Peyer's patch (tissue), 4 donors: ENCODE data around the gene GPC5.

Experiments used
- POLR2A ChIP-seq, 2 donors: fragments of 450-650 bp; IDR thresholded peaks; one replicate each; pipeline ENCODE4 v1.5.1; 2017; ENCODE audit warnings: antibody characterized with exemption in 2 of 2, mild to moderate bottlenecking in 2 of 2, moderate library complexity in 2 of 2
- TF ChIP-seq, protein P1 (sequence below), 6 experiments: fragments of 450-650 bp in 4 of 6; fragments of 200-600 bp in 2 of 6; sonication (generic) in 1 of 6; IDR thresholded peaks; one replicate each; pipeline ENCODE4 v1.5.1; 2017 to 2019; ENCODE audit warnings: antibody characterized with exemption in 6 of 6, mild to moderate bottlenecking in 3 of 6, moderate library complexity in 1 of 6

DNA sequence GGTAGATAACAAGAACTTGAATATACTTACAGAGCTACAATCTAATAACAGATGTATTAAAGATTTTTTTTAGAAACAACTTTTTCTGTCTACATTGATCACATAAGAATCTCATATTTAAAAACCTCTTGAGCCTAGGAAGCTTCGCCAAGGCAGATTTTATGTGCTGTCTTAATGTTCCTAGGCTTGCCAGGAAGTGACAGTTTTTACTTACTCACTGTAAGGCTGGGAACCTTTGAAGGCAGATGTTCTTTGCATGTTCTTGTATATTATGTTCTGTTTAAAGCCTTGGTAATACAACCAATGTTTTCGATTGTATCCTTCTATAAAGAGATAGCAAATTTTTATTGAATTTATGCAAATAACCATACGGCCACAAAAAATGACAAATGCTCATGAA, 492.7 kb downstream of the GPC5 start:
- TF ChIP-seq POLR2A (IDR thresholded peaks at IDR 0.05) = no peak
- TF ChIP-seq, protein P1, sequence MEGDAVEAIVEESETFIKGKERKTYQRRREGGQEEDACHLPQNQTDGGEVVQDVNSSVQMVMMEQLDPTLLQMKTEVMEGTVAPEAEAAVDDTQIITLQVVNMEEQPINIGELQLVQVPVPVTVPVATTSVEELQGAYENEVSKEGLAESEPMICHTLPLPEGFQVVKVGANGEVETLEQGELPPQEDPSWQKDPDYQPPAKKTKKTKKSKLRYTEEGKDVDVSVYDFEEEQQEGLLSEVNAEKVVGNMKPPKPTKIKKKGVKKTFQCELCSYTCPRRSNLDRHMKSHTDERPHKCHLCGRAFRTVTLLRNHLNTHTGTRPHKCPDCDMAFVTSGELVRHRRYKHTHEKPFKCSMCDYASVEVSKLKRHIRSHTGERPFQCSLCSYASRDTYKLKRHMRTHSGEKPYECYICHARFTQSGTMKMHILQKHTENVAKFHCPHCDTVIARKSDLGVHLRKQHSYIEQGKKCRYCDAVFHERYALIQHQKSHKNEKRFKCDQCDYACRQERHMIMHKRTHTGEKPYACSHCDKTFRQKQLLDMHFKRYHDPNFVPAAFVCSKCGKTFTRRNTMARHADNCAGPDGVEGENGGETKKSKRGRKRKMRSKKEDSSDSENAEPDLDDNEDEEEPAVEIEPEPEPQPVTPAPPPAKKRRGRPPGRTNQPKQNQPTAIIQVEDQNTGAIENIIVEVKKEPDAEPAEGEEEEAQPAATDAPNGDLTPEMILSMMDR (IDR thresholded peaks at IDR 0.05) = no peak
